Astrocyte (in vitro differentiated cells and primary cell): ENCODE data around the gene ALDH2. TPM values are rescaled to one million over a fixed set of nuclear protein-coding genes. Genes with fewer than 3 reads are reported as not detected.

Source experiments
- DNase-seq: peaks from one replicate; pipeline ENCODE4 v3.0.0-alpha.2; 2010; ENCODE audit warnings: low read depth
- FAIRE-seq: peaks from 2 replicates; lab custom pipeline; 2011; peaks lifted over from hg19 to GRCh38; lab: Jason Lieb, UNC
- H2AFZ ChIP-seq: 2 replicates; pipeline ENCODE4 v1.6.0; 2012; ENCODE audit warnings: low read depth, low read length, inconsistent platforms
- H3K27ac ChIP-seq: 2 replicates; pipeline ENCODE4 v1.5.1; 2011; ENCODE audit warnings: low read depth, low read length, inconsistent platforms
- H3K27me3 ChIP-seq: 2 replicates; pipeline ENCODE4 v1.6.0; 2011; ENCODE audit warnings: low read length, inconsistent platforms; ENCODE audit not compliant: insufficient read depth
- H3K36me3 ChIP-seq: 2 replicates; pipeline ENCODE4 v1.5.1; 2011; ENCODE audit warnings: low read length, inconsistent platforms; ENCODE audit not compliant: insufficient read depth
- H3K4me1 ChIP-seq: 2 replicates; pipeline ENCODE4 v1.5.1; 2011; ENCODE audit warnings: low read length, inconsistent platforms; ENCODE audit not compliant: insufficient read depth
- H3K4me2 ChIP-seq: 2 replicates; pipeline ENCODE4 v1.6.0; 2012; ENCODE audit warnings: low read length, inconsistent platforms
- H3K4me3 ChIP-seq: 2 replicates; pipeline ENCODE4 v1.5.1; 2011; ENCODE audit warnings: low read depth, mild to moderate bottlenecking, low read length, inconsistent platforms; ENCODE audit not compliant: insufficient read depth
- H3K79me2 ChIP-seq: 2 replicates; pipeline ENCODE4 v1.6.0; 2012; ENCODE audit warnings: mild to moderate bottlenecking, low read length, inconsistent platforms; ENCODE audit not compliant: insufficient read depth
- H3K9ac ChIP-seq: 2 replicates; pipeline ENCODE4 v1.6.0; 2012; ENCODE audit warnings: mild to moderate bottlenecking, low read length, inconsistent platforms
- H3K9me3 ChIP-seq: 2 replicates; pipeline ENCODE4 v1.5.1; 2012; ENCODE audit warnings: low read depth, mild to moderate bottlenecking, low read length, inconsistent platforms; ENCODE audit not compliant: insufficient read depth
- H4K20me1 ChIP-seq: 2 replicates; pipeline ENCODE4 v1.6.0; 2012; ENCODE audit warnings: low read length, inconsistent platforms; ENCODE audit not compliant: insufficient read depth
- H3K27ac Mint-ChIP-seq: one replicate; pipeline ENCODE4 v1.8.0; 2021; ENCODE audit warnings: mild to moderate bottlenecking, mixed read lengths; ENCODE audit not compliant: unreplicated experiment
- H3K27me3 Mint-ChIP-seq: one replicate; pipeline ENCODE4 v1.8.0; 2021; ENCODE audit warnings: low read depth, mixed read lengths; ENCODE audit not compliant: unreplicated experiment
- H3K36me3 Mint-ChIP-seq: one replicate; pipeline ENCODE4 v1.8.0; 2021; ENCODE audit warnings: low read depth, mixed read lengths; ENCODE audit not compliant: unreplicated experiment
- H3K4me1 Mint-ChIP-seq: one replicate; pipeline ENCODE4 v1.8.0; 2021; ENCODE audit warnings: low read depth, mixed read lengths; ENCODE audit not compliant: unreplicated experiment
- H3K4me3 Mint-ChIP-seq: one replicate; pipeline ENCODE4 v1.8.0; 2021; ENCODE audit warnings: mild to moderate bottlenecking, moderate library complexity, mixed read lengths; ENCODE audit not compliant: unreplicated experiment
- H3K9me3 Mint-ChIP-seq: one replicate; pipeline ENCODE4 v1.8.0; 2021; ENCODE audit warnings: mild to moderate bottlenecking, mixed read lengths; ENCODE audit not compliant: unreplicated experiment
- CTCF ChIP-seq: IDR thresholded peaks from 2 replicates; pipeline ENCODE4 v1.5.1; 2011; ENCODE audit warnings: low read depth, mild to moderate bottlenecking, inconsistent platforms, low read length, moderate library complexity; ENCODE audit not compliant: insufficient read depth
- EZH2 ChIP-seq: IDR thresholded peaks from 2 replicates; pipeline ENCODE4 v1.6.1; 2012; ENCODE audit warnings: mild to moderate bottlenecking, low read length, inconsistent platforms; ENCODE audit not compliant: insufficient read depth
- total RNA-seq: library from RNA; stranded (reverse); gene quantifications from 2 replicates; pipeline ENCODE4 v1.2.1, GENCODE V29; 2021

The ALDH2 gene
- total RNA-seq, 1 donor from 2014 or later: 82.0 TPM

GRCh38 chr12:111789779-111790178 is 23.0 kb downstream of the ALDH2 start:
- Mint-ChIP-seq H3K9me3 (no peaks in the 10 kb centered on the region), H3K36me3 (peaks cover 39% of the 10 kb centered on the region), H3K4me1 (no peaks in the 10 kb centered on the region)

GRCh38 chr12:111791507-111791906 is 24.8 kb downstream of the ALDH2 start:
- Histone ChIP-seq H3K79me2 (no peaks in the 10 kb centered on the region), H3K27ac (no peak overlapping the region), H3K9ac (no peak overlapping the region), H3K4me1 (no peaks in the 10 kb centered on the region), H2AFZ (no peak overlapping the region), H3K9me3 (no peaks in the 10 kb centered on the region), H3K4me3 (no peak overlapping the region), H3K27me3 (no peaks in the 10 kb centered on the region), H3K36me3 (no peaks in the 10 kb centered on the region), H4K20me1 (no peaks in the 10 kb centered on the region), H3K4me2 (no peak overlapping the region)
- H3K4me3 Mint-ChIP-seq: no peak overlapping the region
- H3K4me1 Mint-ChIP-seq: no peaks in the 10 kb centered on the region
- no peak for FAIRE-seq
- H3K27ac Mint-ChIP-seq: no peak overlapping the region
- H3K9me3 Mint-ChIP-seq: no peaks in the 10 kb centered on the region
- H3K27me3 Mint-ChIP-seq: no peaks in the 10 kb centered on the region
- no peak for DNase-seq
- TF ChIP-seq CTCF (no peak), EZH2 (no peak)
- H3K36me3 Mint-ChIP-seq: peaks cover 32% of the 10 kb centered on the region

More at GRCh38 chr12:111789779-111790178, 23.0 kb downstream of the ALDH2 start:
- Mint-ChIP-seq H3K4me3 (no peak overlapping the region), H3K27me3 (no peaks in the 10 kb centered on the region), H3K27ac (no peak overlapping the region)
- H2AFZ ChIP-seq: no peak overlapping the region
- H3K4me3 ChIP-seq: no peak overlapping the region
- no peaks in the 10 kb centered on the region for H3K79me2 ChIP-seq
- no peaks in the 10 kb centered on the region for H3K36me3 ChIP-seq
- H3K27me3 ChIP-seq: no peaks in the 10 kb centered on the region
- H3K9me3 ChIP-seq: no peaks in the 10 kb centered on the region
- no peaks in the 10 kb centered on the region for H4K20me1 ChIP-seq
- DNase-seq (no peak), FAIRE-seq (no peak)
- no peaks in the 10 kb centered on the region for H3K4me1 ChIP-seq
- H3K27ac ChIP-seq: no peak overlapping the region
- no peak for TF ChIP-seq EZH2
- no peak for TF ChIP-seq CTCF
- H3K9ac ChIP-seq: no peak overlapping the region
- H3K4me2 ChIP-seq: no peak overlapping the region

- no peak overlapping the region for H3K4me3 Mint-ChIP-seq
- H3K27me3 Mint-ChIP-seq: no peaks in the 10 kb centered on the region
- H4K20me1 ChIP-seq: no peaks in the 10 kb centered on the region
- no peaks in the 10 kb centered on the region for H3K36me3 ChIP-seq
- no peaks in the 10 kb centered on the region for H3K9me3 ChIP-seq
- H3K4me1 Mint-ChIP-seq: no peaks in the 10 kb centered on the region
- DNase-seq: no peak
- H3K4me2 ChIP-seq: no peak overlapping the region
- peaks cover 29% of the 10 kb centered on the region for H3K36me3 Mint-ChIP-seq
- H3K9ac ChIP-seq: no peak overlapping the region
- no peaks in the 10 kb centered on the region for H3K4me1 ChIP-seq
- no peak overlapping the region for H3K27ac ChIP-seq
- no peak overlapping the region for H3K4me3 ChIP-seq
- no peaks in the 10 kb centered on the region for H3K9me3 Mint-ChIP-seq
- FAIRE-seq: no peak
- H3K79me2 ChIP-seq: no peaks in the 10 kb centered on the region
- no peak for TF ChIP-seq CTCF
- H3K27ac Mint-ChIP-seq: peak overlapping the region; percentile 58
- no peak overlapping the region for H2AFZ ChIP-seq
- H3K27me3 ChIP-seq: no peaks in the 10 kb centered on the region
These were observed 25.6 kb downstream of the ALDH2 start for GRCh38 chr12:111792155-111792855.
